ENCODE measurements around the gene CYP2U1. TPM values are rescaled to one million over a fixed set of nuclear protein-coding genes. Genes with fewer than 3 reads are reported as not detected.

Gene CYP2U1
- total RNA-seq, 2 experiments from 2014 or later, result 5.6 to 11.8 TPM

DNA sequence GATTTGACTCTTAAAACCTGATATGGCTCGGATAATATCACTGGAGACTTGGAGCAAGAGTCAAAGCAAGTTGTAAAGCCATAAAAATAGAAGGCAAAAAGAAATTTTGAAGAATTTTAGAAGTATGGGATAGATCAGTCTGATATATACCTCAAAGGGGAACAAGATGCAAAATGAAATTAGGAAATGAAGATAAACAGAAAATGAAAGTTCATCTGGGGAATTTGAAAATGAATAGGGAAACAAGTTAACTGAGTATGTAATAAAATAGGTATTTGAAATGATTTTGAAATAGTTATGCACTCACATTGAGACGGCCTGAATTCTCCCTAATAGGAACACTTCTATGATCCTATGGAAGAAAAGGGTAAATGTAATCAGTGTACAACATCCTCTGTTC lies 5.7 kb downstream of the CYP2U1 start:
- intact Hi-C loops (cut with micrococcal nuclease; ENCODE audit: unreplicated experiment), result loop anchor here (10.0 kb wide), 1 partner anchor 1622 kb away; the partner anchor contains the start of genes AIMP1 and TBCK
- Histone ChIP-seq H3K9me3 (ENCODE audit: low read length) (no peaks in the 10 kb centered on the region), H3K27ac (ENCODE audit: low read depth, low read length, poor library complexity, severe bottlenecking) (no peak overlapping the region), H4K20me1 (ENCODE audit: insufficient read depth, low read length) (no peaks in the 10 kb centered on the region), H3K9me2 (ENCODE audit: insufficient read depth, low read length) (no peaks in the 10 kb centered on the region), H3K4me3 (ENCODE audit: low read depth, low read length, poor library complexity, severe bottlenecking) (no peak overlapping the region), H2AFZ (ENCODE audit: low read length) (no peak overlapping the region), H3K4me1 (ENCODE audit: insufficient read depth, low read length, poor library complexity, severe bottlenecking) (peaks cover 16% of the 10 kb centered on the region), H3K4me2 (ENCODE audit: low read length) (no peak overlapping the region), H3K36me3 (ENCODE audit: insufficient read depth, low read length) (no peaks in the 10 kb centered on the region; the same call in 1 of the 2 replicates), H3K79me2 (ENCODE audit: insufficient read depth, low read depth, low read length) (no peaks in the 10 kb centered on the region)
- no peak for DNase-seq (ENCODE audit: low spot score)
- TF ChIP-seq EZH2phosphoT487 (IDR thresholded peaks at IDR 0.05; ENCODE audit: borderline replicate concordance, low read depth, low read length), result no peak
- TF ChIP-seq, protein P1, sequence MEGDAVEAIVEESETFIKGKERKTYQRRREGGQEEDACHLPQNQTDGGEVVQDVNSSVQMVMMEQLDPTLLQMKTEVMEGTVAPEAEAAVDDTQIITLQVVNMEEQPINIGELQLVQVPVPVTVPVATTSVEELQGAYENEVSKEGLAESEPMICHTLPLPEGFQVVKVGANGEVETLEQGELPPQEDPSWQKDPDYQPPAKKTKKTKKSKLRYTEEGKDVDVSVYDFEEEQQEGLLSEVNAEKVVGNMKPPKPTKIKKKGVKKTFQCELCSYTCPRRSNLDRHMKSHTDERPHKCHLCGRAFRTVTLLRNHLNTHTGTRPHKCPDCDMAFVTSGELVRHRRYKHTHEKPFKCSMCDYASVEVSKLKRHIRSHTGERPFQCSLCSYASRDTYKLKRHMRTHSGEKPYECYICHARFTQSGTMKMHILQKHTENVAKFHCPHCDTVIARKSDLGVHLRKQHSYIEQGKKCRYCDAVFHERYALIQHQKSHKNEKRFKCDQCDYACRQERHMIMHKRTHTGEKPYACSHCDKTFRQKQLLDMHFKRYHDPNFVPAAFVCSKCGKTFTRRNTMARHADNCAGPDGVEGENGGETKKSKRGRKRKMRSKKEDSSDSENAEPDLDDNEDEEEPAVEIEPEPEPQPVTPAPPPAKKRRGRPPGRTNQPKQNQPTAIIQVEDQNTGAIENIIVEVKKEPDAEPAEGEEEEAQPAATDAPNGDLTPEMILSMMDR (conservative IDR thresholded peaks at IDR 0.05; ENCODE audit: low read length), result no peak
- CTCF ChIA-PET (ENCODE audit: unreplicated experiment), result no interaction called here
- POLR2A ChIA-PET, result interaction anchor here (0.7 kb wide), 1 partner anchor 221 kb away, joined by 3 read pairs; no protein-coding TSS in a partner anchor
- BruUV-seq (replicated peaks), result no TSS peak

DNA sequence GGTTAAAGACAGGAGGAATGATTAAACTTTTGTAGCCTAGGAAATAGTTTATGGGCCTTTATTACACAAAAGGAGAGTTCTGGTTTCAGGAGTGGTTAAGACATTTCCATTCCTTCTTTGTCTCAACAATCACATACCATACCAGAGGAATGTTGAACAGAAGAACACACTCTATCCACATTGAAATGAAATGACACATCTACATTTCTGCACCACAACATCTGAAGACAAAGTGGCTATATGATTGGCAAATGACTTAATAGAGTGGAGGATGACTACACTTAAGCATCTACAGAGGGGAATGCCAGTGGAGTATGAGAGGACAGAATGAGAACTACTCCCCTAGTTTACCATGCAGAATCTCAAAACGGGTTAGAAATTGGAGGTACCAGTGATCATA lies 8.0 kb downstream of the CYP2U1 start:
- CTCF ChIA-PET (ENCODE audit: unreplicated experiment), result no interaction called here
- Histone ChIP-seq H4K20me1 (ENCODE audit: insufficient read depth, low read length) (no peaks in the 10 kb centered on the region), H3K4me1 (ENCODE audit: insufficient read depth, low read length, poor library complexity, severe bottlenecking) (no peaks in the 10 kb centered on the region), H3K36me3 (ENCODE audit: insufficient read depth, low read length) (no peaks in the 10 kb centered on the region; the same call in 1 of the 2 replicates), H3K79me2 (ENCODE audit: insufficient read depth, low read depth, low read length) (no peaks in the 10 kb centered on the region), H3K4me2 (ENCODE audit: low read length) (no peak overlapping the region), H3K4me3 (ENCODE audit: low read depth, low read length, poor library complexity, severe bottlenecking) (no peak overlapping the region), H3K27ac (ENCODE audit: low read depth, low read length, poor library complexity, severe bottlenecking) (no peak overlapping the region), H3K9me2 (ENCODE audit: insufficient read depth, low read length) (no peaks in the 10 kb centered on the region), H3K9me3 (ENCODE audit: low read length) (no peaks in the 10 kb centered on the region), H2AFZ (ENCODE audit: low read length) (no peak overlapping the region)
- POLR2A ChIA-PET, result no interaction called here
- TF ChIP-seq, protein P1 (conservative IDR thresholded peaks at IDR 0.05; ENCODE audit: low read length), result no peak
- TF ChIP-seq EZH2phosphoT487 (IDR thresholded peaks at IDR 0.05; ENCODE audit: borderline replicate concordance, low read depth, low read length), result no peak
- BruUV-seq (replicated peaks), result no TSS peak
- DNase-seq (ENCODE audit: low spot score), result no peak
- intact Hi-C loops (cut with micrococcal nuclease; ENCODE audit: unreplicated experiment), result loop anchor here (10.0 kb wide), 1 partner anchor 1625 kb away; the partner anchor contains the start of genes AIMP1 and TBCK

DNA sequence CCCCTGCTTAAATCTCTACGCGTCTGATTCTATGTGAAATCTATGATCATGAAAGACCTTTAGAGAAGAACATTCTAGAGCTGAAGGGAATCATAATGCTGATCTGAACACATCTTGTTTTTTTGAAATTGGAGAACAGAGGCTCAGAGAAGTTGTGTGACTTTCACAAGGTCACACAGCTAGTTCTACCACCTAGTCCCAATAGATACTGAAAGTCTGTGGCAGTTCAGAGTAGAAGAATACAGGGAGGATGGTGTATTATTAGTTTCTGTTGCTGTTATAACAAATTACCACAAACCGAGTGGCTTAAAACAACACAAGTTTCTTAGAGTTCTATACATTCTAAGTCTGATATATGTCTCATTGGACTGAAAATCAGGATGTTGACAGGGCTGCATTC lies 14.5 kb downstream of the CYP2U1 start:
- no peaks in the 10 kb centered on the region for H3K4me1 ChIP-seq (ENCODE audit: insufficient read depth, low read length, poor library complexity, severe bottlenecking)
- CTCF ChIA-PET (ENCODE audit: unreplicated experiment), result no interaction called here
- H4K20me1 ChIP-seq (ENCODE audit: insufficient read depth, low read length), result no peaks in the 10 kb centered on the region
- H3K36me3 ChIP-seq (ENCODE audit: insufficient read depth, low read length), result peaks cover 8% of the 10 kb centered on the region; the same call in 1 of the 2 replicates
- H3K9me3 ChIP-seq (ENCODE audit: low read length), result no peaks in the 10 kb centered on the region
- H2AFZ ChIP-seq (ENCODE audit: low read length), result no peak overlapping the region
- POLR2A ChIA-PET, result interaction anchor here (0.6 kb wide), 2 partner anchors 65 to 68 kb away, joined by 3 read pairs; no protein-coding TSS in a partner anchor
- intact Hi-C loops (cut with micrococcal nuclease; ENCODE audit: unreplicated experiment), result no loop called here
- no peak overlapping the region for H3K4me3 ChIP-seq (ENCODE audit: low read depth, low read length, poor library complexity, severe bottlenecking)
- no peaks in the 10 kb centered on the region for H3K79me2 ChIP-seq (ENCODE audit: insufficient read depth, low read depth, low read length)
- no TSS peak for BruUV-seq (replicated peaks)
- H3K27ac ChIP-seq (ENCODE audit: low read depth, low read length, poor library complexity, severe bottlenecking), result no peak overlapping the region
- H3K4me2 ChIP-seq (ENCODE audit: low read length), result no peak overlapping the region
- no peak for DNase-seq (ENCODE audit: low spot score)
- no peaks in the 10 kb centered on the region for H3K9me2 ChIP-seq (ENCODE audit: insufficient read depth, low read length)
- TF ChIP-seq, protein P1 (conservative IDR thresholded peaks at IDR 0.05; ENCODE audit: low read length), result no peak

All from OCI-LY7 (cell line).